RWPE1 (cell line): Measurements from ENCODE around the gene AP4B1.
"Not testable (repeated sequence)": the region's sequence is repeated elsewhere in the genome, so short reads cannot be mapped to it uniquely, and the experiment has no call there.

Experiments used
- CTCF ChIA-PET: fragments of 350-600 bp; sonication (Branson Sonifier 250); formaldehyde crosslinking; extraction: SDS; loops from one replicate; lab custom pipeline; 2021; lab: Yijun Ruan, JAX
- POLR2A ChIA-PET: fragments of 400-600 bp; formaldehyde crosslinking; extraction: SDS; loops from one replicate; lab custom pipeline; 2020; ENCODE audit warnings: antibody characterized with exemption; ENCODE audit not compliant: low non-redundant PET; lab: Yijun Ruan, JAX
- DNase-seq: peaks from one replicate; pipeline ENCODE4 v3.0.0; 2012; ENCODE audit warnings: low spot score
- H3K27ac ChIP-seq: fragments of 450-650 bp; 2 replicates; pipeline ENCODE4 v1.5.1; 2017
- TF ChIP-seq, protein P1 (sequence below): fragments of 450-650 bp; conservative IDR thresholded peaks from 2 replicates; pipeline ENCODE4 v1.5.1; 2017; ENCODE audit warnings: low read depth, mild to moderate bottlenecking

The AP4B1 gene

DNA sequence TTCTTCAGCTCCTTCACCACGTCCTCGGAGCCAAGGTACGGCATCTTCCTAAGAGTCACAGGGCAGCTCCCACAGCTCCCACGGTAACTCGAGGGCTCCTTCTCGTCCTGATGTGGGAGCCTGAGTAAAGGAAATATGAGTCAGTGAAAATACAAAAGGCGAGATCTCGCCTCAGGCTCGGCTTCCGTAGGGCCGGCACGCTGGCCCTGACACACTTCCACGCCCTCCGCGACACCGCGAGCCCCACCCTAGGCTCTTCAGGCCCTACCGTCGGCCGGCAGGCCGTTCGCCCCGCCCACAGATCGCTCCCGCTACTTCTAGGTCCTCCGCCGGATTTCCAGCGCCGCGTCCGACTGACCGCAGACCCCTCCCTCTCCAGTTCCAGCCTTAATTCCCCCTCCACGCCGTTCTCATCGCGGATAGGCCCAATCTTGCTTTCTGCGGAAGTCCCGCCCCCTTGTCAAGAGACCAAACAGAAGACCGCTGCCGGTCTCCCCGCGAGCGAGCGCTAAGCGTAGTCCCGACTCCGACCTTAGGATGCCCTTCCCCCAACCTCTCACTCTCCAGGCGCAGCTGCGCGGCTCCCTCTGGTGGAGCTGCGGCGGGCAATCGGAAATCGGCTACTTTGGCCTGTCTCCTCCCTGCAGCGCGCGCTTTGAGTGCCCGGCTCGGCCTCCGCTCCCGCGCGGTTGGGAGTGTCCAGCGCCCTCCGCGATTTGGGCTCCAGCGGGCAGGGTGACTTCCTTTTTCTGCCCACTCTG lies at the start of gene AP4B1, which contains the start of gene DCLRE1B:
AP4B1 (minus strand) TSS at position 126 of the 761 bp plus-strand sequence; CDS start at position 44, 82 bp downstream.
DCLRE1B (plus strand) TSS at position 653 of the 761 bp plus-strand sequence. CDS start 261 bp downstream, outside the sequence.
- ChIA-PET CTCF (interaction anchor here (0.6 to 2.8 kb wide), 2 partner anchors 25 to 50 kb away, joined by 3 to 16 read pairs; partner anchors contain the start of gene HIPK1), POLR2A (interaction anchor here (0.5 to 2.4 kb wide), 3 partner anchors 25 to 608 kb away, joined by 3 to 19 read pairs (median 4); partner anchors contain the start of genes HIPK1 and RSBN1)
- TF ChIP-seq, protein P1, sequence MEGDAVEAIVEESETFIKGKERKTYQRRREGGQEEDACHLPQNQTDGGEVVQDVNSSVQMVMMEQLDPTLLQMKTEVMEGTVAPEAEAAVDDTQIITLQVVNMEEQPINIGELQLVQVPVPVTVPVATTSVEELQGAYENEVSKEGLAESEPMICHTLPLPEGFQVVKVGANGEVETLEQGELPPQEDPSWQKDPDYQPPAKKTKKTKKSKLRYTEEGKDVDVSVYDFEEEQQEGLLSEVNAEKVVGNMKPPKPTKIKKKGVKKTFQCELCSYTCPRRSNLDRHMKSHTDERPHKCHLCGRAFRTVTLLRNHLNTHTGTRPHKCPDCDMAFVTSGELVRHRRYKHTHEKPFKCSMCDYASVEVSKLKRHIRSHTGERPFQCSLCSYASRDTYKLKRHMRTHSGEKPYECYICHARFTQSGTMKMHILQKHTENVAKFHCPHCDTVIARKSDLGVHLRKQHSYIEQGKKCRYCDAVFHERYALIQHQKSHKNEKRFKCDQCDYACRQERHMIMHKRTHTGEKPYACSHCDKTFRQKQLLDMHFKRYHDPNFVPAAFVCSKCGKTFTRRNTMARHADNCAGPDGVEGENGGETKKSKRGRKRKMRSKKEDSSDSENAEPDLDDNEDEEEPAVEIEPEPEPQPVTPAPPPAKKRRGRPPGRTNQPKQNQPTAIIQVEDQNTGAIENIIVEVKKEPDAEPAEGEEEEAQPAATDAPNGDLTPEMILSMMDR, result peak; percentile 40
- H3K27ac ChIP-seq, result peak within 1 kb of the TSS; percentile 94
- DNase-seq, result peak; percentile 97

DNA sequence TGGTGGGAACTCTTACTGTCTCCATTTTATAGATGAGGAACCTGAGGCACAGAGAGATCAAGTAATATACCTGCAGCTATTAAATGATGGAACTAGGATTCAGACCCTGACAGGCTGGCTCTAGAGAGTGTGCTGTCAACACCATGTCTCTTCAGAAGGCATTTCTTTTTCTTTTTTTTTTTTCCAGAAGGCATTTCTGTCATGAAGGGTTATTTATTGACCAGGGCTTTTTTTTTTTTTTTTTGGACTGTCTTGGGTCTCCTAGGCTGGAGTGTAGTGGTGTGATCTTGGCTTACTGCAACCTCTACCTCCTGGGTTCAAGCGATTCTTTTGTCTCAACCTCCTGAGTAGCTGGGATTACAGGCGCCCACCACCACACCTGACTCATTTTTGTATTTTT lies 47.1 kb upstream of the AP4B1 start:
- ChIA-PET CTCF (interaction anchor here (0.6 kb wide), 1 partner anchor 502 kb away, joined by 5 read pairs; no protein-coding TSS in a partner anchor), POLR2A (no interaction called here)
- no peak for DNase-seq
- TF ChIP-seq, protein P1, result no peak
- no peak overlapping the region for H3K27ac ChIP-seq

DNA sequence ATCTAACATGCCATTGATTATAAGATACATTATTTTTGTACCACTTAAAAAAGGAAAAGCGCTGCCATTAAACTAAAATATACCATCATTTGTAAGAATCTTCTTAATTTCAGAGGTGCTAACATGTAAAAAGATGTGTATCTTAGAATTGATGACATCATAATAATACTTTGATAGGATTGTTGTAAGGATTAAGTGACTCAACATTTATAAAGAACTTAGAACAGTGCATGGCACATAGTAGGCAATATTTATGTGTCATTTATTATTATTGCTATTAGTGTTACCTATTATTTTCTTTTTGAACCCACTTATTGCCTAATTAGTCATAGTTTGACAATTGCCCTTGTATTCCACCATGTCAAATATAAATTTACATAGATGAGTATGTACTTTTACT lies 46.3 kb upstream of the AP4B1 start:
- POLR2A ChIA-PET, result no interaction called here
- CTCF ChIA-PET, result no interaction called here
- TF ChIP-seq, protein P1, result no peak
- no peak for DNase-seq
- no peak overlapping the region for H3K27ac ChIP-seq

DNA sequence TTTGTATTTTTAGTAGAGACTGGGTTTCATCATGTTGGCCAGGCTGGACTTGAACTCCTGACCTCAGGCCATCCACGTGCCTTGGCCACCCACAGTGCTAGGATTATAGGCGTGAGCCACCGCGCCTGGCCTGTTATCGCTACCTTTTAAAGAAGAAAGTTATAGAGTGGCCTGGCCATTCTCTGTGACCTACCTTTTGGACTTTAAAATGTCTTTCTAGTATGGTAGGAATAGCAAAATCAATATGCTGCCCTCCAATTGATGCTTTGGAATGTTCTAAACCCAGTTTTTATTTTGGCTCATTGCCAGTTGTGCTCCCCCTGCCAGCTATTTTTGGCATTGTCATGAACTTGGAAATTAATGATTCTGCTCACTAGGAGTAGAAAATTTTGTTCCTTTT lies 44.4 kb upstream of the AP4B1 start:
- TF ChIP-seq, protein P1, result 0 out of 2 replicates have a peak, but pooled peaks have one; percentile 10
- ChIA-PET POLR2A (no interaction called here), CTCF (interaction anchor here (1.4 kb wide), 1 partner anchor 114 kb away, joined by 4 read pairs; no protein-coding TSS in a partner anchor)
- no peak overlapping the region for H3K27ac ChIP-seq
- DNase-seq, result peak; percentile 44

DNA sequence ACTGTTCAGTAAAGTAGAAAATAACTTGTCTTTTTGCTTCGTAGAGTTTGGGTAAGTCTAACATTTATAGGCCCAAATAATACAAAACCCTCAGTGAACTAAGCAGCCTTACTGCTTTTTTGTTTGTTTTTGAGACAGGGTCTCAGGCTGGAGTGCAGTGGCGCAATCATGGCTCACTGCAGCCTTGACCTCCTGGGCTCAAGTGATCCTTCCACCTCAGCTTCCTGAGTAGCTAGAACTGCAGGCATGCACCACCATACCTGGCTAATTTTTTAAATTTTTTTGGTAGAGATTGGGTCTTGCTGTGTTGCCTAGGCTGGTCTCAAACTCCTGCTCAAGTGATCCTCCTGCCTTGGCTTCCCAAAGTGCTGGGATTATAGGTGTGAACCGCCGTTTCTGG lies 43.6 kb upstream of the AP4B1 start:
- DNase-seq, H3K27ac ChIP-seq, POLR2A ChIA-PET: not testable (repeated sequence)
- CTCF ChIA-PET, result interaction anchor here (1.4 kb wide), 1 partner anchor 113 kb away, joined by 4 read pairs; no protein-coding TSS in a partner anchor

DNA sequence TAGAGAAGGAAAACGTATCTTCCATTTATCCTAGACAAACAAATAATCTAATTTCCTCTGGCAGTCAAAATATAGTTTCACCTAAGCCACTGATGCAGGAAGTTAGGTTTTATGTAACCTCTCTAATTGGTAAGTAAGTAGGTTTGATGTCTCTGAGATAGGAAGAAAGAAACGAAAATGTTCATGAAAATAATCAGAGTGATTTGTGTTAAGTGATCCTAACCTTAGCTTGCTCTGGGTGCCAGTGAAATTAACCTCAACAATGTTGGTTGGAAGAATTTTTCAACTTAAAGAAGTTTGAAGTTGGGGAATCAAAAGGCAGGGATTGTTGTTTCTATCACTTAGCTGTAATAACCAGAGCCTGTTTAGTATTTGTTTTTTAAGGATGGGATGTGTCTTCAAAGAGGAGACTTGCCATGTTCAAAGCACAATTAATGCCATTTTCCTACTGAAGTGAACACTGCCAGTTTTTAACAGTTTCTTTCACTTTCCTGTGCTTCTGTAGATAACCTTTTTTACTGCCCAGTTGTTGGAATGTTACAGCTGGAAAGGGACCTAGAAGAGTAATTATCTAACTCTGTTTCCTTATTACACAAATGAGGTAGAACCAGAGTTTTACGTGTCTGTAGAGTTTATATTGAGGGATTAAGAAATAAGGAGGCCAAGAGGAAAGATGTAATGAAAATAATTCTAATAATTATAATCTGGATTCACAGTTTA lies 42.9 kb upstream of the AP4B1 start:
- ChIA-PET CTCF (interaction anchor here (0.5 kb wide), 1 partner anchor 1135 kb away, joined by 7 read pairs; no protein-coding TSS in a partner anchor), POLR2A (no interaction called here)
- no peak for DNase-seq
- TF ChIP-seq, protein P1, result no peak
- H3K27ac ChIP-seq, result no peak overlapping the region
